H9 (cell line): ENCODE results near the gene PEDS1. TPM values are rescaled to one million over a fixed set of nuclear protein-coding genes. Genes with fewer than 3 reads are reported as not detected.
A peak's percentile ranks its signal among the peaks of the same experiment; 100 is the strongest.
"Not testable (repeated sequence)": the region's sequence is repeated elsewhere in the genome, so short reads cannot be mapped to it uniquely, and the experiment has no call there.

Experiments
- DNase-seq: peaks from one replicate; pipeline ENCODE4 v3.0.0-alpha.2; 2017
- H2AFZ ChIP-seq: one replicate; pipeline ENCODE4 v1.6.1; 2013; ENCODE audit warnings: mild to moderate bottlenecking, low read length, control low read depth, moderate library complexity
- H2AK5ac ChIP-seq: 2 replicates; pipeline ENCODE4 v1.6.1; 2013; ENCODE audit warnings: low read length, control low read depth, mixed read lengths; ENCODE audit not compliant: insufficient read length
- H2BK120ac ChIP-seq: one replicate; pipeline ENCODE4 v1.6.1; 2013; ENCODE audit warnings: low read depth, mild to moderate bottlenecking, low read length, control low read depth, inconsistent platforms; ENCODE audit not compliant: poor library complexity, severe bottlenecking
- H2BK12ac ChIP-seq: 2 replicates; pipeline ENCODE4 v1.6.1; 2013; ENCODE audit warnings: low read length, control low read depth, mixed read lengths, low read depth; ENCODE audit not compliant: insufficient read length
- H2BK15ac ChIP-seq: 2 replicates; pipeline ENCODE4 v1.6.1; 2013; ENCODE audit warnings: low read depth, low read length, control low read depth
- H2BK20ac ChIP-seq: one replicate; pipeline ENCODE4 v1.6.1; 2013; ENCODE audit warnings: low read depth, mild to moderate bottlenecking, low read length, control low read depth, inconsistent platforms; ENCODE audit not compliant: poor library complexity, severe bottlenecking
- H2BK5ac ChIP-seq: 2 replicates; pipeline ENCODE4 v1.6.1; 2013; ENCODE audit warnings: low read length, control low read depth, mixed read lengths; ENCODE audit not compliant: insufficient read length
- H3K14ac ChIP-seq: 2 replicates; pipeline ENCODE4 v1.6.1; 2013; ENCODE audit warnings: low read length, control low read depth; ENCODE audit not compliant: insufficient read depth
- H3K18ac ChIP-seq: 2 replicates; pipeline ENCODE4 v1.6.1; 2013; ENCODE audit warnings: low read depth, mild to moderate bottlenecking, mixed read lengths, low read length, control low read depth; ENCODE audit not compliant: insufficient read length
- H3K23ac ChIP-seq: 2 replicates; pipeline ENCODE4 v1.6.1; 2013; ENCODE audit warnings: low read length, control low read depth, mixed read lengths, low read depth; ENCODE audit not compliant: insufficient read length
- H3K23me2 ChIP-seq: 2 replicates; pipeline ENCODE4 v1.6.1; 2013; ENCODE audit warnings: low read depth, mild to moderate bottlenecking, mixed read lengths, low read length, control low read depth; ENCODE audit not compliant: insufficient read length, poor library complexity, severe bottlenecking
- H3K27ac ChIP-seq: 2 replicates; pipeline ENCODE4 v1.5.1; 2013; ENCODE audit warnings: low read length, control low read depth, mixed read lengths, low read depth; ENCODE audit not compliant: insufficient read length
- H3K27me3 ChIP-seq: 2 replicates; pipeline ENCODE4 v1.6.1; 2013; ENCODE audit warnings: low read length, control low read depth, inconsistent platforms; ENCODE audit not compliant: insufficient read depth
- H3K4ac ChIP-seq: 2 replicates; pipeline ENCODE4 v1.6.1; 2013; ENCODE audit warnings: low read depth, mild to moderate bottlenecking, control low read depth, inconsistent platforms, low read length, moderate library complexity
- H3K4me1 ChIP-seq: 2 replicates; pipeline ENCODE4 v1.6.1; 2013; ENCODE audit warnings: low read length, control low read depth, inconsistent platforms; ENCODE audit not compliant: insufficient read depth
- H3K4me2 ChIP-seq: 2 replicates; pipeline ENCODE4 v1.6.1; 2013; ENCODE audit warnings: low read length, control low read depth, mixed read lengths; ENCODE audit not compliant: insufficient read length, insufficient read depth
- H3K56ac ChIP-seq: 2 replicates; pipeline ENCODE4 v1.6.1; 2013; ENCODE audit warnings: low read depth, mild to moderate bottlenecking, mixed read lengths, low read length, control low read depth; ENCODE audit not compliant: insufficient read length
- H3K79me1 ChIP-seq: 2 replicates; pipeline ENCODE4 v1.6.1; 2013; ENCODE audit warnings: low read depth, mild to moderate bottlenecking, moderate library complexity, low read length, control low read depth, inconsistent platforms; ENCODE audit not compliant: insufficient read depth, poor library complexity, severe bottlenecking
- H3K79me2 ChIP-seq: 2 replicates; pipeline ENCODE4 v1.6.1; 2013; ENCODE audit warnings: low read length, control low read depth, inconsistent platforms; ENCODE audit not compliant: insufficient read depth
- H3K9ac ChIP-seq: 2 replicates; pipeline ENCODE4 v1.6.1; 2013; ENCODE audit warnings: low read length, control low read depth, mixed read lengths; ENCODE audit not compliant: insufficient read length; ENCODE audit errors: extremely low read depth
- H3K9me3 ChIP-seq: one replicate; pipeline ENCODE4 v1.6.1; 2013; ENCODE audit warnings: low read depth, low read length, inconsistent platforms; ENCODE audit not compliant: control insufficient read depth
- H3T11ph ChIP-seq: one replicate; pipeline ENCODE4 v1.6.1; 2013; ENCODE audit warnings: mild to moderate bottlenecking, low read length, control low read depth, inconsistent platforms
- H4K20me1 ChIP-seq: one replicate; pipeline ENCODE4 v1.6.1; 2013; ENCODE audit not compliant: control insufficient read depth, insufficient read length, insufficient read depth
- H4K5ac ChIP-seq: 2 replicates; pipeline ENCODE4 v1.6.1; 2013; ENCODE audit warnings: low read depth, mild to moderate bottlenecking, mixed read lengths, low read length, control low read depth; ENCODE audit not compliant: insufficient read length
- H4K8ac ChIP-seq: replicated peaks from 2 replicates; pipeline ENCODE4 v1.6.1; 2013; ENCODE audit warnings: low read length, control low read depth, mixed read lengths, low read depth; ENCODE audit not compliant: insufficient read length
- H4K91ac ChIP-seq: 2 replicates; pipeline ENCODE4 v1.6.1; 2013; ENCODE audit warnings: low read depth, mild to moderate bottlenecking, moderate library complexity, mixed read lengths, low read length, control low read depth; ENCODE audit not compliant: insufficient read length
- H3K27ac Mint-ChIP-seq, 3 experiments: 2 replicates in 2 of 3; 3 replicates in 1 of 3; pipeline ENCODE4 v1.8.0; 2020 to 2021; ENCODE audit warnings: mixed read lengths in 3 of 3, mild to moderate bottlenecking in 1 of 3, moderate library complexity in 1 of 3
- H3K27me3 Mint-ChIP-seq: 2 replicates; pipeline ENCODE4 v1.8.0; 2021; ENCODE audit warnings: low read depth, mild to moderate bottlenecking, moderate library complexity, mixed read lengths
- H3K36me3 Mint-ChIP-seq, 3 experiments: 2 replicates in 2 of 3; 3 replicates in 1 of 3; pipeline ENCODE4 v1.8.0; 2020 to 2021; ENCODE audit warnings: low read depth in 3 of 3, mixed read lengths in 3 of 3; ENCODE audit not compliant: insufficient read depth in 1 of 3
- H3K4me1 Mint-ChIP-seq, 2 experiments: 2 replicates each; pipeline ENCODE4 v1.8.0; 2020; ENCODE audit warnings: mixed read lengths in 2 of 2
- H3K4me3 Mint-ChIP-seq, 2 experiments: 2 replicates in 1 of 2; 3 replicates in 1 of 2; pipeline ENCODE4 v1.8.0; 2020 to 2021; ENCODE audit warnings: mild to moderate bottlenecking in 2 of 2, mixed read lengths in 2 of 2, moderate library complexity in 1 of 2
- H3K9me3 Mint-ChIP-seq, 2 experiments: 2 replicates in 1 of 2; 3 replicates in 1 of 2; pipeline ENCODE4 v1.8.0; 2020; ENCODE audit warnings: mild to moderate bottlenecking in 2 of 2, mixed read lengths in 2 of 2, moderate library complexity in 1 of 2
- CTCF ChIP-seq: fragments of 200-600 bp; sonication (generic); conservative IDR thresholded peaks from 3 replicates; pipeline ENCODE4 v1.8.0; 2021; ENCODE audit warnings: antibody characterized with exemption, mild to moderate bottlenecking
- WGBS: extraction: QIAGEN DNeasy Blood & Tissue Kit; methylation state at CpG from one replicate; pipeline ENCODE4 v1.1.7; 2013; ENCODE audit warnings: missing lambda C conversion rate, low lambda C conversion rate, mixed read lengths; ENCODE audit not compliant: insufficient read length; ENCODE audit errors: extremely low coverage; 5-methylcytosine and 5-hydroxymethylcytosine counted together
- total RNA-seq: library from RNA; stranded (reverse); gene quantifications from 2 replicates; pipeline ENCODE4 v1.2.1, GENCODE V29; 2021

PEDS1 gene
- total RNA-seq, 1 experiment from 2014 or later: 29.3 TPM

GRCh38 chr20:50138120-50138478 lies 15.4 kb downstream of the PEDS1 start:
- Histone ChIP-seq H3K27me3 (no peaks in the 10 kb centered on the region), H3K4me1 (peaks cover 3% of the 10 kb centered on the region; the same call in 1 of the 2 replicates), H2BK120ac (no peak overlapping the region), H2BK15ac (no peak overlapping the region), H3K79me1 (peaks cover 5% of the 10 kb centered on the region), H3K18ac (no peak overlapping the region), H3K56ac (no peak overlapping the region), H3K14ac (no peak overlapping the region), H4K91ac (no peak overlapping the region), H3K4me2 (no peak overlapping the region), H2BK5ac (no peak overlapping the region), H3K79me2 (peaks cover 2% of the 10 kb centered on the region; the same call in 1 of the 2 replicates), H4K8ac (no peak overlapping the region), H3K9ac (no peak overlapping the region), H2BK12ac (no peak overlapping the region), H3K27ac (no peak overlapping the region), H3K23ac (no peak overlapping the region), H3K4ac (no peak overlapping the region), H3K9me3 (no peaks in the 10 kb centered on the region), H2AK5ac (no peak overlapping the region), H4K5ac (no peak overlapping the region), H2AFZ (no peak overlapping the region), H3K23me2 (no peaks in the 10 kb centered on the region), H2BK20ac (no peak overlapping the region), H3T11ph (no peak overlapping the region), H4K20me1 (no peaks in the 10 kb centered on the region)
- TF ChIP-seq CTCF: no peak
- Mint-ChIP-seq H3K9me3 (no peaks in the 10 kb centered on the region), H3K4me1 (peaks cover 21 to 23% of the 10 kb centered on the region in 2 experiments), H3K36me3 (peaks cover 17 to 46% (median 41%) of the 10 kb centered on the region in 3 experiments), H3K27ac (peak overlapping the region in 2 of 3 experiments; percentile 32 to 52; a peak in 2 of 7 replicates), H3K27me3 (no peaks in the 10 kb centered on the region), H3K4me3 (no peak overlapping the region)
- no peak for DNase-seq
- WGBS: no CpG with 5 or more reads among the region's 5 CpGs

- not testable (repeated sequence) for H3K4me1 ChIP-seq
Measured at GRCh38 chr20:50137702-50138101, 15.8 kb downstream of the PEDS1 start.

More at GRCh38 chr20:50137702-50138101, 15.8 kb downstream of the PEDS1 start:
- H2BK5ac ChIP-seq, H2BK120ac ChIP-seq, H2AFZ ChIP-seq, H2BK20ac ChIP-seq, H3K27ac ChIP-seq, H2AK5ac ChIP-seq, H3K14ac ChIP-seq, H3K27me3 Mint-ChIP-seq, H4K5ac ChIP-seq, H4K20me1 ChIP-seq, H4K91ac ChIP-seq, H3K79me2 ChIP-seq, H4K8ac ChIP-seq, H3K9me3 Mint-ChIP-seq, H3K23me2 ChIP-seq, H3K9ac ChIP-seq, H3K4me2 ChIP-seq, H3T11ph ChIP-seq, H3K4me3 Mint-ChIP-seq, H3K27me3 ChIP-seq, H2BK15ac ChIP-seq, H3K4ac ChIP-seq, H2BK12ac ChIP-seq, DNase-seq, H3K9me3 ChIP-seq, H3K56ac ChIP-seq, H3K23ac ChIP-seq, H3K79me1 ChIP-seq, H3K18ac ChIP-seq: not testable (repeated sequence)
- Mint-ChIP-seq H3K36me3 (peaks cover 16 to 42% (median 38%) of the 10 kb centered on the region in 3 experiments), H3K4me1 (peaks cover 17 to 19% of the 10 kb centered on the region in 2 experiments), H3K27ac (peak overlapping the region in 2 of 3 experiments; percentile 32 to 52; a peak in 3 of 7 replicates)
- WGBS: no CpG with 5 or more reads among the region's 13 CpGs
